Stomach smooth muscle (tissue), 2 donors: Measurements from ENCODE around the gene SPTBN1.

ENCODE experiments used
- H3K27ac ChIP-seq: one replicate; pipeline ENCODE4 v1.7.0; 2013; ENCODE audit warnings: mild to moderate bottlenecking, low read length, inconsistent platforms
- H3K27me3 ChIP-seq, 2 donors: one replicate each; pipeline ENCODE4 v1.7.0; 2013; ENCODE audit warnings: low read length in 2 of 2; ENCODE audit not compliant: insufficient read depth in 2 of 2, control insufficient read depth in 1 of 2
- H3K36me3 ChIP-seq, 2 donors: one replicate each; pipeline ENCODE4 v1.7.0; 2013; ENCODE audit warnings: low read length in 2 of 2; ENCODE audit not compliant: control insufficient read depth in 2 of 2, insufficient read depth in 2 of 2
- H3K4me1 ChIP-seq: one replicate; pipeline ENCODE4 v1.7.0; 2013; ENCODE audit warnings: low read length; ENCODE audit not compliant: control insufficient read depth, insufficient read depth
- H3K4me3 ChIP-seq, 2 donors: one replicate each; pipeline ENCODE4 v1.7.0; 2013; ENCODE audit warnings: low read length in 2 of 2
- H3K9ac ChIP-seq, 2 donors: one replicate each; pipeline ENCODE4 v1.7.0; 2013; ENCODE audit warnings: low read length in 2 of 2, mild to moderate bottlenecking in 1 of 2
- H3K9me3 ChIP-seq, 2 donors: one replicate each; pipeline ENCODE4 v1.7.0; 2013; ENCODE audit warnings: low read length in 2 of 2; ENCODE audit not compliant: control insufficient read depth in 2 of 2
- donor health status: healthy.
- donor health status: Pancreatic carcinoma.

SPTBN1 gene

GRCh38 chr2:54666131-54666633 is 210.1 kb downstream of the SPTBN1 start:
- Histone ChIP-seq H3K9ac (peak overlapping the region in 1 of 2 donors; percentile 12), H3K36me3 (peaks cover 41 to 49% of the 10 kb centered on the region in 2 donors), H3K4me3 (peak overlapping the region in 1 of 2 donors; percentile 55), H3K27ac (peak overlapping the region; percentile 80), H3K9me3 (no peaks in the 10 kb centered on the region), H3K4me1 (peaks cover 41% of the 10 kb centered on the region), H3K27me3 (no peaks in the 10 kb centered on the region)

- Histone ChIP-seq H3K9me3 (no peaks in the 10 kb centered on the region), H3K27me3 (no peaks in the 10 kb centered on the region), H3K27ac (peak overlapping the region; percentile 80), H3K4me1 (peaks cover 41% of the 10 kb centered on the region), H3K4me3 (peak overlapping the region in 1 of 2 donors; percentile 55), H3K36me3 (peaks cover 41 to 45% of the 10 kb centered on the region in 2 donors), H3K9ac (peak overlapping the region in 1 of 2 donors; percentile 12)
Measured at GRCh38 chr2:54666634-54667265, 210.6 kb downstream of the SPTBN1 start.

DNA sequence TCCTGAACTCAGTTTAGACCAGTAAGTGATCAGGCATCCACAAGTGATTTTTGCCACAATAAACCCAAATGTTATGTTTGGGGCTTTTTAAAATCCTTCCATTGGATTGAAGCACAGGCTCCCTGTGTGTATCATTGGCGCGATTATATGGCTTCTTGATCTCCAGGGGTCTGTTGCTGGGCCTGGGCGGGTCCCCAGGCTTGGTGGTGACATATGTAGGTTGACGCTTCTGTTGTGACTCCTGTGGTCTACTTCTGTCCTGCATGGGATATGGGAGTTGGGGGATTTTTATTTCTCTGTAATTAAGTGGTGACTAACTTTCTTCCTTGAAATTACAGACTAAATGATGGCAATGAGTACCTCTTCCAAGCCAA is 211.1 kb downstream of the SPTBN1 start:
- Histone ChIP-seq H3K36me3 (peaks cover 37 to 41% of the 10 kb centered on the region in 2 donors), H3K27ac (peak overlapping the region; percentile 80), H3K4me1 (peaks cover 41% of the 10 kb centered on the region), H3K4me3 (no peak overlapping the region), H3K27me3 (no peaks in the 10 kb centered on the region), H3K9me3 (no peaks in the 10 kb centered on the region), H3K9ac (peak overlapping the region in 1 of 2 donors; percentile 12)

DNA sequence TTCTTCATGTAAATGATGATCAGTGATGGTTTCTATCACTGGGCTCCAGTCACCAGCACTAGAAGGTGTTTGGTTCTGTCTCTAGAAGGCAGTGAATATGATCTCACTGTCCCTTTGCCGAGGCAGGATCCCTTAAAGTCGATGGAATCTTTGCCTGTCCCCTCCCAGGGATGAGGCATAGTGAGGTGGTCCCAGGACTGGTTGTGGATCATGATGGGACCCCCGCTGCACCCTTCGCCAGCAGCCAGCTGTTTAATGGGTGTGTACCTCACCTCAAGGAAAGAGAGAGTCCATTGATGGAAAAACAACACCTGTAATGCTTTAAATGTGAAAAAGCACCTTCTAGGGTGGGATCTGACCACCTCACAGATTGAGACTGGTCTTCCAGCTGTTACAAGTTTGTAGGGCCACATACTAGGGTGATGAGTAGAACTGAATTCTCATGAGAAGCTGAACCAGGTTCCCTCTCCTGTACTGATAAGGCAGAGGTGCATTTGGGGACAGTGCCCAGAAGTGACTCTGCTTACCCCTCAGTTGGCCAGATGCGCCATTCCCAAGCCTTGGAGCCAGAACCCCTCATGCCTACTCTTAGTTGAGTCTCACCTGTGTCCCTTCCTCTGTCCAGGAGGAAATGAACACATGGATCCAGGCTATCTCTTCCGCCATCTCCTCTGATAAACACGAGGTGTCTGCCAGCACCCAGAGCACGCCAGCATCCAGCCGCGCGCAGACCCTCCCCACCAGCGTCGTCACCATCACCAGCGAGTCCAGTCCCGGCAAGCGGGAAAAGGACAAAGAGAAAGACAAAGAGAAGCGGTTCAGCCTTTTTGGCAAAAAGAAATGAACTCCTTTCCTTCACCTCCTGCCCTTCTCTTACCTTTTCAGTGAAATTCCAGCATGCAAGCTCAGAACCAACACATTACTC is 211.9 kb downstream of the SPTBN1 start:
- Histone ChIP-seq H3K27me3 (no peaks in the 10 kb centered on the region), H3K4me1 (peaks cover 41% of the 10 kb centered on the region), H3K36me3 (peaks cover 32 to 33% of the 10 kb centered on the region in 2 donors), H3K9me3 (no peaks in the 10 kb centered on the region), H3K27ac (peak overlapping the region; percentile 80), H3K4me3 (no peak overlapping the region), H3K9ac (no peak overlapping the region)

DNA sequence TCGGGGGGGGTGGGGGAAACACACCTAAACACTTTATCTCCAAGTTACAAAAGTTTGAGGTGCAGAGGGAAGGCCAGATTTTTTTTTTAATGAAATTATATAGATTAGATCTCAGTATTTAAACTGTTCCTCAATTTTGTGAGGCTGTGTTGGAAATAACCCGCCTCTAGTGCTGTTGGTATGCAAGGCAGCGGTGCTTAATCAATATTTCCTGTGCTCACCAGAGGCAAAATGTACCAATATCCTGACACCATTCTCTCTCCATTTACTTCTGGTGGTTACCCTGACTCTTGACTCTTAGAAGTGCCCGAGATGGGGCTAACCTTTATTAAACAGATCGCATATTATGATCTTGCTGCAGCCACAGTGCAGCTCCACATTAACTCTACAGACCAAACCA is 212.6 kb downstream of the SPTBN1 start:
- Histone ChIP-seq H3K4me3 (no peak overlapping the region), H3K4me1 (peaks cover 46% of the 10 kb centered on the region), H3K9ac (no peak overlapping the region), H3K36me3 (peaks cover 25 to 27% of the 10 kb centered on the region in 2 donors), H3K9me3 (no peaks in the 10 kb centered on the region), H3K27ac (no peak overlapping the region), H3K27me3 (no peaks in the 10 kb centered on the region)

DNA sequence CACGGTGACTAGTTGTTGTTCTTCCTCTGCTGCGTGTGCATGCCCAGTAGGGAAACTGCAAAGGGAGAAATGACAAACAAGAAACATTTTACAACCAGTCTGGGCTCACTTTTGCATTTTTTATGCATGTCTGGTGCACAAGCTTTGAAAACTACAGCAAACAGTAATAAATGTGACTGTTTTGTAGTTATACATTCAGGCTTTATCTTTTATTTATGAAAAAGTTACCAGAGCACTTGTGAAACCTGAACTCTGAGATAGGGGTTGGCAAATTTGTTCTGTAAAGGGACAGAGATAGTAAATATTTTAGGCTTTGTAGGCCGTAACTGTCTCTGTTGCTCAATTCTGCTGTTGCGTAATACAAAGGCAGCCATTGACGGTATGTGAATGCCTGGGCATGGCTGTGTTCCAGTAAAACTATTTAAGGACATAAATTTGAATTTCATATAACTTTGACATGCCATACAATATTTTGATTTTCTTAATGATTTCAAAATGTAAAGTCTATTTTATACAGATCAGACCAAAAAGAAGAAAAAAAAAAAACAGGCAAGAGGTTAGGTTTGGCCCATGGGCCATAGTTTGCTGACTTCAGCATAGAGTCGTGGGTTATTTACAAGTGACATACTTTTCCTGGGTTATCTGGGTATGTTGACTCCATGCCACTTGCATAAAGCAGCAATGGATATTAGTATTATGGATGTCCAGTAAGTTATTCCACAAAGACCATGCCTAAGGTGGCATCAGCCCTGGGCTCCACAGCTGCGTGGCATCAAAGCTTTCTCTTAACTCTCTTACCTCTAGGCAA is 213.8 kb downstream of the SPTBN1 start:
- Histone ChIP-seq H3K9ac (no peak overlapping the region), H3K9me3 (no peaks in the 10 kb centered on the region), H3K27ac (peak overlapping the region; percentile 47), H3K27me3 (no peaks in the 10 kb centered on the region), H3K4me3 (no peak overlapping the region), H3K4me1 (peaks cover 49% of the 10 kb centered on the region), H3K36me3 (peaks cover 17 to 18% of the 10 kb centered on the region in 2 donors)

- Histone ChIP-seq H3K4me3 (no peak overlapping the region), H3K36me3 (peaks cover 12 to 17% of the 10 kb centered on the region in 2 donors), H3K27me3 (no peaks in the 10 kb centered on the region), H3K4me1 (peaks cover 45% of the 10 kb centered on the region), H3K27ac (peak overlapping the region; percentile 47), H3K9me3 (no peaks in the 10 kb centered on the region), H3K9ac (no peak overlapping the region)
Measured at GRCh38 chr2:54670485-54671009, 214.4 kb downstream of the SPTBN1 start.

GRCh38 chr2:54671010-54671409 is 214.9 kb downstream of the SPTBN1 start:
- no peaks in the 10 kb centered on the region for H3K9me3 ChIP-seq
- H3K27me3 ChIP-seq: no peaks in the 10 kb centered on the region
- no peak overlapping the region for H3K27ac ChIP-seq
- no peak overlapping the region for H3K9ac ChIP-seq
- no peak overlapping the region for H3K4me3 ChIP-seq
- peaks cover 42% of the 10 kb centered on the region for H3K4me1 ChIP-seq
- peaks cover 12 to 17% of the 10 kb centered on the region in 2 donors for H3K36me3 ChIP-seq

- Histone ChIP-seq H3K36me3 (peaks cover 12 to 17% of the 10 kb centered on the region in 2 donors), H3K9ac (no peak overlapping the region), H3K4me1 (peaks cover 32% of the 10 kb centered on the region), H3K9me3 (no peaks in the 10 kb centered on the region), H3K27ac (no peak overlapping the region), H3K4me3 (no peak overlapping the region), H3K27me3 (no peaks in the 10 kb centered on the region)
Measured at GRCh38 chr2:54671875-54672589, 215.9 kb downstream of the SPTBN1 start.
